Loucy (cell line): ENCODE results near the gene SASH1.

Source experiments
- H2AFZ ChIP-seq: fragments of 200-600 bp; sonication (generic); 2 replicates; pipeline ENCODE4 v1.6.0; 2016; ENCODE audit warnings: antibody characterized with exemption, mild to moderate bottlenecking, low read length, moderate library complexity
- H3F3A ChIP-seq: fragments of 200-600 bp; 2 replicates; pipeline ENCODE4 v1.6.0; 2016; ENCODE audit warnings: antibody characterized with exemption, low read depth, mild to moderate bottlenecking
- H3K27me3 ChIP-seq: fragments of 200-600 bp; sonication (generic); 2 replicates; pipeline ENCODE4 v1.6.1; 2014; ENCODE audit warnings: low read length, mild to moderate bottlenecking; ENCODE audit not compliant: insufficient read depth, poor library complexity, severe bottlenecking
- H3K36me3 ChIP-seq: fragments of 200-600 bp; sonication (generic); 2 replicates; pipeline ENCODE4 v1.6.1; 2016; ENCODE audit warnings: low read length; ENCODE audit not compliant: insufficient read depth
- H3K4me1 ChIP-seq: fragments of 200-600 bp; sonication (generic); 2 replicates; pipeline ENCODE4 v1.5.1; 2014; ENCODE audit warnings: low read length, mild to moderate bottlenecking; ENCODE audit not compliant: insufficient read depth, poor library complexity, severe bottlenecking
- H3K4me2 ChIP-seq: fragments of 200-600 bp; sonication (generic); 2 replicates; pipeline ENCODE4 v1.6.0; 2014; ENCODE audit warnings: antibody characterized with exemption, low read length, low read depth, mild to moderate bottlenecking; ENCODE audit not compliant: poor library complexity, severe bottlenecking
- H3K4me3 ChIP-seq: fragments of 200-600 bp; sonication (generic); 2 replicates; pipeline ENCODE4 v1.5.1; 2014; ENCODE audit warnings: low read length, mild to moderate bottlenecking, mixed read lengths; ENCODE audit not compliant: poor library complexity, severe bottlenecking
- H3K79me2 ChIP-seq: fragments of 200-600 bp; sonication (generic); 2 replicates; pipeline ENCODE4 v1.6.1; 2014; ENCODE audit warnings: low read length; ENCODE audit not compliant: insufficient read depth
- H3K9ac ChIP-seq: fragments of 200-600 bp; sonication (generic); 2 replicates; pipeline ENCODE4 v1.6.0; 2014; ENCODE audit warnings: mild to moderate bottlenecking, low read depth, low read length, moderate library complexity; ENCODE audit not compliant: poor library complexity, severe bottlenecking
- H3K9me2 ChIP-seq: fragments of 200-600 bp; sonication (generic); replicated peaks from 2 replicates; pipeline ENCODE4 v1.6.1; 2016; ENCODE audit warnings: low read depth, low read length, mixed read lengths
- H3K9me3 ChIP-seq: fragments of 200-600 bp; sonication (generic); 2 replicates; pipeline ENCODE4 v1.6.1; 2014; ENCODE audit warnings: mild to moderate bottlenecking, antibody characterized with exemption, low read length, low read depth; ENCODE audit not compliant: insufficient read depth
- H4K20me1 ChIP-seq: fragments of 200-600 bp; sonication (generic); 2 replicates; pipeline ENCODE4 v1.6.0; 2014; ENCODE audit warnings: antibody characterized with exemption, low read length, mild to moderate bottlenecking; ENCODE audit not compliant: insufficient read depth, poor library complexity, severe bottlenecking
- EZH2phosphoT487 ChIP-seq: fragments of 200-600 bp; IDR thresholded peaks from 2 replicates; pipeline ENCODE4 v1.6.1; 2018; ENCODE audit warnings: antibody characterized with exemption, mild to moderate bottlenecking, moderate library complexity, borderline replicate concordance
- TF ChIP-seq, protein P1 (sequence below): fragments of 200-600 bp; sonication (generic); conservative IDR thresholded peaks from 2 replicates; pipeline ENCODE4 v1.5.1; 2014; ENCODE audit warnings: mild to moderate bottlenecking, antibody characterized with exemption, low read length

The SASH1 gene

DNA sequence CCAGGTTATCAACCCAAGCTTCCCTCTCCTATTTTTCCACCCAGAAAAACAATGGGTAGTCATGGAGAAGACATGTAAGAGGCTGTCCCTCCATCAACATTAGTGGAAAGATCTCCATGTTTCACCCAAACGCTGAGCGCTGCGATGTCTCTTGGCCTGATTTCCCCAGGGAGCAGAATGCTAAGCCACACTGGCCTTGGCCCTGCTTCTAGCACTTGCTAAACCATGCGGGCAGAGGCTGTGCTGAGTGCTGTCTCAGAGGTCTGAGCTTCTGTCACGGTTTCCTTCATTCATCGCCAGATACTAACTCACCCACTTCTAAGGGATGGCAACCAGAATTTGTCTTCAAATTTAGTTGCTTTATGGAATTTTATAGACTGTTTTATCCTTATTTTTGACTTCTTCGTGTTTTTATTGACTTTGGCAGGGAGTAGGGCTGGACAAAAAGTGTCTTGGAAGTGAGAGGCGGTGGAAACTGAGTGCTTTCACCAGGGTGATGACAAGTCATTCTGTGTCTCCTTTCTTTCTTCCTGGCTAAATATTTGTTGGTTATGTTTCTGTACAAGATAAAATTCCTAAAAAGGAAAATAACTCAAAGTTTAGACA lies 222.8 kb downstream of the SASH1 start:
- no peak overlapping the region for H3K4me2 ChIP-seq
- TF ChIP-seq EZH2phosphoT487 = no peak
- TF ChIP-seq, protein P1, sequence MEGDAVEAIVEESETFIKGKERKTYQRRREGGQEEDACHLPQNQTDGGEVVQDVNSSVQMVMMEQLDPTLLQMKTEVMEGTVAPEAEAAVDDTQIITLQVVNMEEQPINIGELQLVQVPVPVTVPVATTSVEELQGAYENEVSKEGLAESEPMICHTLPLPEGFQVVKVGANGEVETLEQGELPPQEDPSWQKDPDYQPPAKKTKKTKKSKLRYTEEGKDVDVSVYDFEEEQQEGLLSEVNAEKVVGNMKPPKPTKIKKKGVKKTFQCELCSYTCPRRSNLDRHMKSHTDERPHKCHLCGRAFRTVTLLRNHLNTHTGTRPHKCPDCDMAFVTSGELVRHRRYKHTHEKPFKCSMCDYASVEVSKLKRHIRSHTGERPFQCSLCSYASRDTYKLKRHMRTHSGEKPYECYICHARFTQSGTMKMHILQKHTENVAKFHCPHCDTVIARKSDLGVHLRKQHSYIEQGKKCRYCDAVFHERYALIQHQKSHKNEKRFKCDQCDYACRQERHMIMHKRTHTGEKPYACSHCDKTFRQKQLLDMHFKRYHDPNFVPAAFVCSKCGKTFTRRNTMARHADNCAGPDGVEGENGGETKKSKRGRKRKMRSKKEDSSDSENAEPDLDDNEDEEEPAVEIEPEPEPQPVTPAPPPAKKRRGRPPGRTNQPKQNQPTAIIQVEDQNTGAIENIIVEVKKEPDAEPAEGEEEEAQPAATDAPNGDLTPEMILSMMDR = no peak

DNA sequence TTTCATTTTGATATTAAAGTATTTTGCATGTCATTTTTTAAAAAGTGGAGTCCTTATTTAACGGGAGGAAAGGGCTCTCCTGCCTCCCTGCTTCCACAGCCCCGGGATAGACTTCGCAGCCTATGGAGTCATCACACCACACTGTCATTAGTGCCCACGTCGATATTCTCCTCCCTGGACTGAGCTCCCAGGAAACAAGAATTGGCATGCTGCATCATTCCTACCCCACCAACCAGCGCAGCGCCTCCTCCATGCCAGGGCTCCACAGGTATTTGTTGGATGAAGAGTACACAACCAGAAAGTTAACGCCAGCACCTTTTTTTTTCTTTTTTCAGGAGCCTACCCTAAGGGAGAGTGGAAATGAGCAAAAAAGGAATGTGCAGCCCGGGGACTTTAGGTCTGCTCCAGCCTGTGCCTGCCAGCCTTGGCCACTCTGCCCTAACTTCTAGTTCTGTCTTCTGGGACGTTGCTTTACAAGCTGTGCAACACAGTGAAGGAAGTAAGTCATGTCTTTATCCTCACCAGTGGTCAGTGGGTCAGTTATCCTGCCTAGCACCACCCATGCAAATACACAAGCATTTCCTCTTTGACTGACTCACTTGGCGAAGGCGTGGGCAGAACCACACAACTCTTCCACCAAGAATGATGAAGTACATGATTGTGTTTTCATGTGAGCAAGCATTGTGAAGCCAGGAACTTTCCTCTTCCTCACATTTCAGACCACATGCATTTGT lies 223.5 kb downstream of the SASH1 start:
- H3K9ac ChIP-seq = no peak overlapping the region
- H3K79me2 ChIP-seq = no peaks in the 10 kb centered on the region
- H3K27me3 ChIP-seq = no peaks in the 10 kb centered on the region
- no peaks in the 10 kb centered on the region for H4K20me1 ChIP-seq
- H3K4me3 ChIP-seq = no peak overlapping the region
- no peak overlapping the region for H2AFZ ChIP-seq
- no peaks in the 10 kb centered on the region for H3F3A ChIP-seq
- no peaks in the 10 kb centered on the region for H3K9me2 ChIP-seq
- no peaks in the 10 kb centered on the region for H3K9me3 ChIP-seq
- no peak overlapping the region for H3K4me2 ChIP-seq
- H3K36me3 ChIP-seq = no peaks in the 10 kb centered on the region
- TF ChIP-seq EZH2phosphoT487 = no peak
- TF ChIP-seq, protein P1 = no peak
- no peaks in the 10 kb centered on the region for H3K4me1 ChIP-seq

More for the DNA sequence above, 222.8 kb downstream of the SASH1 start:
- H3F3A ChIP-seq = no peaks in the 10 kb centered on the region
- no peaks in the 10 kb centered on the region for H3K4me1 ChIP-seq
- no peaks in the 10 kb centered on the region for H3K9me2 ChIP-seq
- H3K36me3 ChIP-seq = no peaks in the 10 kb centered on the region
- H3K9ac ChIP-seq = no peak overlapping the region
- no peaks in the 10 kb centered on the region for H4K20me1 ChIP-seq
- H2AFZ ChIP-seq = no peak overlapping the region
- no peaks in the 10 kb centered on the region for H3K79me2 ChIP-seq
- no peaks in the 10 kb centered on the region for H3K27me3 ChIP-seq
- H3K4me3 ChIP-seq = no peak overlapping the region
- H3K9me3 ChIP-seq = no peaks in the 10 kb centered on the region

DNA sequence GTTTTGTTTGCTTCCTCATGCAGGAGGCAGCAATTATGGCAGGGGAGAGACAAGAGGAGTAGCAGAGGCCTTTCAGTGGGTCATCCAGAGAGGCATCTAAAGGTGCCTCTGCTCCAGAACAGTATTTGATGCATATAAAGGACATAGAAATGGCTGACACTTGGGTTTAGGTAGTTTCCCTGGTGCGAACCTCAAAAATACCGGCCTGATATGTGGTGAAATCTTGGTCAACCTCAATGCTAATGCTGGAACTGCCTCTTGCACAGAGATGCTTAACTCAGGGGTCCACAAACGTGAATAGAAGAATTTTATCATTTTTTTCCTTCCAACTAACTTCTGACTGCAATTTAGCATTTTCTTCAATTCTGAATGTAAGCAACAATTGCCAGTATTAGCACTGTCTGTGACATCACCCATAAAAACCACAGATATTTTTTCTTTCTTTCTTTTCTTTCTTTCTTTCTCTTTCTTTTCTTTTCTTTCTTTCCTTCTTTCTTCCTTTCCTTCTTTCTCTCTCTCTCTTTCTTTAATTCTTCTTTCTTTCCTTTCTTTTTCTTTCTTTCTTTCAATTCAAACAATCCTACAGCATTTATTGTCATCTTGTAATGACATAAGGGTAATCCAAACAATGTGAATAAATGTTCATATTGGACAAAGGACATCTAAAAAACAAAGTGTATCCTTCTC lies 224.2 kb downstream of the SASH1 start:
- Histone ChIP-seq H3K9ac (no peak overlapping the region), H3K36me3 (no peaks in the 10 kb centered on the region), H3K27me3 (no peaks in the 10 kb centered on the region), H2AFZ (no peak overlapping the region), H3K4me1 (no peaks in the 10 kb centered on the region), H3F3A (no peaks in the 10 kb centered on the region), H3K9me3 (no peaks in the 10 kb centered on the region), H3K4me2 (no peak overlapping the region), H3K79me2 (no peaks in the 10 kb centered on the region), H4K20me1 (no peaks in the 10 kb centered on the region), H3K4me3 (no peak overlapping the region), H3K9me2 (no peaks in the 10 kb centered on the region)
- TF ChIP-seq, protein P1 = no peak
- no peak for TF ChIP-seq EZH2phosphoT487
